Measurements from ENCODE around the gene LHFPL2. TPM values are rescaled to one million over a fixed set of nuclear protein-coding genes. Genes with fewer than 3 reads are reported as not detected.

The LHFPL2 gene
- total and polyA plus RNA-seq, 2 experiments from 2014 or later: 10.6 to 50.8 TPM

- H3K4me1 ChIP-seq (ENCODE audit: insufficient read depth): peaks cover 1% of the 10 kb centered on the region; the same call in 1 of the 2 replicates
- H3K79me2 ChIP-seq (replicated peaks; ENCODE audit: insufficient read depth): peaks cover 31% of the 10 kb centered on the region
- H4K20me1 ChIP-seq (replicated peaks; ENCODE audit: insufficient read depth): peaks cover 7% of the 10 kb centered on the region
- Mint-ChIP-seq H3K9me3 (no peaks in the 10 kb centered on the region), H3K4me3 (no peak overlapping the region), H3K27me3 (ENCODE audit: insufficient read depth, low read depth, poor library complexity) (no peaks in the 10 kb centered on the region), H3K36me3 (ENCODE audit: low read depth) (no peaks in the 10 kb centered on the region; the same call in 2 of the 3 replicates), H3K27ac (no peak overlapping the region), H3K4me1 (peaks cover 35% of the 10 kb centered on the region)
- H3K27ac ChIP-seq (ENCODE audit: low read depth): peak overlapping the region; percentile 84
- TF ChIP-seq, protein P1, sequence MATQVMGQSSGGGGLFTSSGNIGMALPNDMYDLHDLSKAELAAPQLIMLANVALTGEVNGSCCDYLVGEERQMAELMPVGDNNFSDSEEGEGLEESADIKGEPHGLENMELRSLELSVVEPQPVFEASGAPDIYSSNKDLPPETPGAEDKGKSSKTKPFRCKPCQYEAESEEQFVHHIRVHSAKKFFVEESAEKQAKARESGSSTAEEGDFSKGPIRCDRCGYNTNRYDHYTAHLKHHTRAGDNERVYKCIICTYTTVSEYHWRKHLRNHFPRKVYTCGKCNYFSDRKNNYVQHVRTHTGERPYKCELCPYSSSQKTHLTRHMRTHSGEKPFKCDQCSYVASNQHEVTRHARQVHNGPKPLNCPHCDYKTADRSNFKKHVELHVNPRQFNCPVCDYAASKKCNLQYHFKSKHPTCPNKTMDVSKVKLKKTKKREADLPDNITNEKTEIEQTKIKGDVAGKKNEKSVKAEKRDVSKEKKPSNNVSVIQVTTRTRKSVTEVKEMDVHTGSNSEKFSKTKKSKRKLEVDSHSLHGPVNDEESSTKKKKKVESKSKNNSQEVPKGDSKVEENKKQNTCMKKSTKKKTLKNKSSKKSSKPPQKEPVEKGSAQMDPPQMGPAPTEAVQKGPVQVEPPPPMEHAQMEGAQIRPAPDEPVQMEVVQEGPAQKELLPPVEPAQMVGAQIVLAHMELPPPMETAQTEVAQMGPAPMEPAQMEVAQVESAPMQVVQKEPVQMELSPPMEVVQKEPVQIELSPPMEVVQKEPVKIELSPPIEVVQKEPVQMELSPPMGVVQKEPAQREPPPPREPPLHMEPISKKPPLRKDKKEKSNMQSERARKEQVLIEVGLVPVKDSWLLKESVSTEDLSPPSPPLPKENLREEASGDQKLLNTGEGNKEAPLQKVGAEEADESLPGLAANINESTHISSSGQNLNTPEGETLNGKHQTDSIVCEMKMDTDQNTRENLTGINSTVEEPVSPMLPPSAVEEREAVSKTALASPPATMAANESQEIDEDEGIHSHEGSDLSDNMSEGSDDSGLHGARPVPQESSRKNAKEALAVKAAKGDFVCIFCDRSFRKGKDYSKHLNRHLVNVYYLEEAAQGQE (IDR thresholded peaks at IDR 0.05; ENCODE audit: unreplicated experiment): no peak
- TF ChIP-seq NANOG (IDR thresholded peaks at IDR 0.05; ENCODE audit: borderline replicate concordance) (no peak), STAT1 (IDR thresholded peaks at IDR 0.05; ENCODE audit: unreplicated experiment) (no peak), CTCF (conservative IDR thresholded peaks at IDR 0.05; ENCODE audit: low read depth in 2 of 2) (no peak), JUNB (IDR thresholded peaks at IDR 0.05; ENCODE audit: unreplicated experiment) (no peak), EZH2 (IDR thresholded peaks at IDR 0.05; ENCODE audit: low read depth, unreplicated experiment) (no peak), ZNF331 (CRISPR knock-in tag; IDR thresholded peaks at IDR 0.05; ENCODE audit: low read depth) (no peak), ZNF114 (CRISPR knock-in tag; IDR thresholded peaks at IDR 0.05) (no peak), CREB1 (CRISPR knock-in tag; IDR thresholded peaks at IDR 0.05; ENCODE audit: low read depth) (no peak), EZH2phosphoT487 (IDR thresholded peaks at IDR 0.05; ENCODE audit: unreplicated experiment) (no peak), ZNF462 (CRISPR knock-in tag; IDR thresholded peaks at IDR 0.05) (no peak), POLR2AphosphoS5 (IDR thresholded peaks at IDR 0.05; ENCODE audit: low read depth) (no peak)
- TF ChIP-seq, protein P2, sequence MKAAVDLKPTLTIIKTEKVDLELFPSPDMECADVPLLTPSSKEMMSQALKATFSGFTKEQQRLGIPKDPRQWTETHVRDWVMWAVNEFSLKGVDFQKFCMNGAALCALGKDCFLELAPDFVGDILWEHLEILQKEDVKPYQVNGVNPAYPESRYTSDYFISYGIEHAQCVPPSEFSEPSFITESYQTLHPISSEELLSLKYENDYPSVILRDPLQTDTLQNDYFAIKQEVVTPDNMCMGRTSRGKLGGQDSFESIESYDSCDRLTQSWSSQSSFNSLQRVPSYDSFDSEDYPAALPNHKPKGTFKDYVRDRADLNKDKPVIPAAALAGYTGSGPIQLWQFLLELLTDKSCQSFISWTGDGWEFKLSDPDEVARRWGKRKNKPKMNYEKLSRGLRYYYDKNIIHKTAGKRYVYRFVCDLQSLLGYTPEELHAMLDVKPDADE (IDR thresholded peaks at IDR 0.05): no peak
- no peak overlapping the region for H3K4me3 ChIP-seq
- no peak overlapping the region for H2AFZ ChIP-seq
- H3F3A ChIP-seq (replicated peaks; ENCODE audit: low read depth): no peaks in the 10 kb centered on the region
- no peak for ATAC-seq
- H3K4me2 ChIP-seq: no peak overlapping the region
- H3K27me3 ChIP-seq (ENCODE audit: insufficient read depth): no peaks in the 10 kb centered on the region
- 0 out of 2 replicates have a peak, but pooled peaks cover 4% of the 10 kb centered on the region for H3K9me2 ChIP-seq (ENCODE audit: insufficient read depth)
- no peak for DNase-seq (ENCODE audit: low spot score)
- H3K36me3 ChIP-seq (ENCODE audit: insufficient read depth): no peaks in the 10 kb centered on the region
Measured at GRCh38 chr5:78522476-78523260, 125.9 kb downstream of the LHFPL2 start.
